Heart left ventricle (tissue), 16 donors: ENCODE data around the gene GGT5. TPM values are rescaled to one million over a fixed set of nuclear protein-coding genes. Genes with fewer than 3 reads are reported as not detected.
A peak's percentile ranks its signal among the peaks of the same experiment; 100 is the strongest.
"Not testable (repeated sequence)": the region's sequence is repeated elsewhere in the genome, so short reads cannot be mapped to it uniquely, and the experiment has no call there.

Experiments used
- ATAC-seq, 4 donors: fragments of 200-7000 bp; cut with Tn5 transposase; one replicate each; pipeline ENCODE4 v1.9.1; 2020 to 2022; ENCODE audit warnings: moderate library complexity in 4 of 4, mild to moderate bottlenecking in 3 of 4, moderate number of reproducible peaks in 1 of 4
- DNase-seq, 5 donors: peaks; one replicate each; pipeline ENCODE4 v3.0.0-alpha.2; 2020
- H3K27ac ChIP-seq, 12 donors: fragments of 200-600 bp; sonication (generic) in 4 of 12; one replicate each; pipeline versions ENCODE4 v1.5.0 to v1.8.0; 2016 to 2022; ENCODE audit warnings: mild to moderate bottlenecking in 2 of 12
- H3K27me3 ChIP-seq, 9 donors: fragments of 200-600 bp; sonication (generic) in 2 of 9; one replicate each; pipeline versions ENCODE4 v1.5.1 to v1.8.0; 2016 to 2022; ENCODE audit warnings: mild to moderate bottlenecking in 3 of 9
- H3K36me3 ChIP-seq, 9 donors: fragments of 200-600 bp; sonication (generic) in 2 of 9; one replicate each; pipeline versions ENCODE4 v1.5.0 to v1.8.0; 2018 to 2022; ENCODE audit warnings: mild to moderate bottlenecking in 2 of 9
- H3K4me1 ChIP-seq, 12 donors: fragments of 200-600 bp; sonication (generic) in 4 of 12; one replicate each; pipeline versions ENCODE4 v1.5.0 to v1.8.0; 2016 to 2022; ENCODE audit warnings: mild to moderate bottlenecking in 3 of 12
- H3K4me3 ChIP-seq, 12 donors: fragments of 200-600 bp; sonication (generic) in 4 of 12; one replicate each; pipeline versions ENCODE4 v1.5.0 to v1.8.0; 2017 to 2022; ENCODE audit warnings: mild to moderate bottlenecking in 9 of 12, moderate library complexity in 4 of 12
- H3K9me3 ChIP-seq, 12 donors: fragments of 200-600 bp; sonication (generic) in 4 of 12; one replicate each; pipeline versions ENCODE4 v1.5.0 to v1.8.0; 2016 to 2022; ENCODE audit warnings: mild to moderate bottlenecking in 1 of 12
- CTCF ChIP-seq, 12 donors: fragments of 200-600 bp; sonication (generic) in 4 of 12; IDR thresholded peaks; one replicate each; pipeline versions ENCODE4 v1.5.0 to v1.8.0; 2018 to 2022; ENCODE audit warnings: antibody characterized with exemption in 12 of 12, mild to moderate bottlenecking in 5 of 12
- POLR2A ChIP-seq, 2 donors: fragments of 450-650 bp; IDR thresholded peaks; one replicate each; pipeline ENCODE4 v1.6.1; 2017; ENCODE audit warnings: antibody characterized with exemption in 2 of 2, mild to moderate bottlenecking in 2 of 2, moderate library complexity in 2 of 2
- WGBS, 4 donors: extraction: QIAGEN DNeasy Blood & Tissue Kit in 2 of 4; methylation state at CpG; one replicate each; pipeline versions ENCODE4 v1.1.5 to v1.1.7; 2013 to 2018; 5-methylcytosine and 5-hydroxymethylcytosine counted together
- intact Hi-C, 10 donors: fragments of 100-400 bp; cut with DNase I; formaldehyde crosslinking; loops; one replicate each; pipeline versions ENCODE4 v1.11.1 to v1.14.2; 2022
- polyA plus RNA-seq, 2 donors: library from polyadenylated mRNA; stranded (reverse); fragments of 200-250 nt; gene quantifications; one replicate each; pipeline ENCODE4 v1.2.3, GENCODE V29; 2013
- total RNA-seq, 9 donors: library from RNA; depleted of rRNA in 2 of 9; stranded (reverse); fragments of >200 nt in 2 of 9; fragmentation: NEBNext Ultra II Directional in 3 of 9; extraction: Animal tissue kit (Norgen Biotek cat#: 25700) in 3 of 9; gene quantifications; one replicate each; pipeline versions ENCODE4 v1.1.0 to v1.2.4, GENCODE V29; 2016 to 2023
- donor health status: ischemic (EF 13 %, LVEDD 7.1; RV severe dilation, severe dysfunction).
- donor health status: healthy with polysubstance abuse.
- donor health status: DM: no; HTN: yes; CAD: no.
- donor health status: DM: no; HTN: no; CAD: no.
- donor health status: ischemic (EF 25% LVEDD 6.9; RV normal size, moderate dysfunction).
- donor health status: ischemic (EF 25% LVEDD 5.7; RV mildly dilated, moderate dysfunction).
- donor health status: healthy.
- donor health status: DM: yes; HTN: yes; CAD: no.
- donor health status: ischemic (EF 35%, LVEDD 5.7; RV mildly dilated, moderate dysfunction).
- donor health status: nonischemic (EF 11% LVEDD 7.7; RV severe dilation, severe dysfunction).
- donor health status: DM: yes; HTN: yes; CAD: no.
- donor health status: PGD.
- donor health status: ischemic (EF 29% LVEDD 5.4; RV normal size, mild dysfunction).
- donor health status: nonischemic (EF 23%, LVEDD 6.1; RV moderate dilation, normal function).

The GGT5 gene
- total and polyA plus RNA-seq, 11 donors = 6.1 to 71.5 (median 19.6) TPM

- TF ChIP-seq POLR2A (IDR thresholded peaks at IDR 0.05) = no peak
- TF ChIP-seq CTCF (IDR thresholded peaks at IDR 0.05) = no peak
- Histone ChIP-seq H3K27me3 (no peaks in the 10 kb centered on the region), H3K4me3 (peak overlapping the region in 3 of 12 donors; percentile 2 to 20 (median 11)), H3K9me3 (no peaks in the 10 kb centered on the region), H3K27ac (peak overlapping the region; percentile 48 to 89 (median 80)), H3K36me3 (no peaks in the 10 kb centered on the region), H3K4me1 (peaks cover 7 to 86% (median 64%) of the 10 kb centered on the region in 12 donors)
- peak in 2 of 4 donors; percentile 5 to 14 for ATAC-seq
- intact Hi-C loops = no loop called here
- WGBS, 4 donors = 11 to 19% (median 14%) methylated on average over 4 of the region's 4 CpGs
- DNase-seq = no peak
Observed at GRCh38 chr22:24289741-24290163, 44.9 kb upstream of the GGT5 start.

GRCh38 chr22:24289114-24289513 lies 44.2 kb upstream of the GGT5 start:
- H3K9me3 ChIP-seq = no peaks in the 10 kb centered on the region
- no peaks in the 10 kb centered on the region for H3K27me3 ChIP-seq
- DNase-seq (no peak), ATAC-seq (peak; percentile 48 to 70 (median 60))
- 1 to 16% (median 7%) methylated on average over 4 of the region's 4 CpGs for WGBS, 4 donors
- H3K4me3 ChIP-seq = peak overlapping the region in 3 of 12 donors; percentile 2 to 20 (median 11)
- H3K36me3 ChIP-seq = no peaks in the 10 kb centered on the region
- H3K4me1 ChIP-seq = peaks cover 7 to 83% (median 64%) of the 10 kb centered on the region in 12 donors
- peak overlapping the region; percentile 48 to 89 (median 80) for H3K27ac ChIP-seq
- intact Hi-C loops = no loop called here
- TF ChIP-seq POLR2A (IDR thresholded peaks at IDR 0.05) (no peak), CTCF (IDR thresholded peaks at IDR 0.05) (no peak)

- H3K27me3 ChIP-seq, H3K9me3 ChIP-seq, H3K36me3 ChIP-seq, H3K4me3 ChIP-seq, intact Hi-C loops, DNase-seq: not testable (repeated sequence)
- 58 to 75% (median 64%) methylated on average over 5 to 6 of the region's 6 CpGs for WGBS, 4 donors
- peak in 1 of 4 donors; percentile 14 for ATAC-seq
- Histone ChIP-seq H3K27ac (peak overlapping the region in 11 of 12 donors; percentile 24 to 89 (median 80)), H3K4me1 (peaks cover 7 to 84% (median 64%) of the 10 kb centered on the region in 12 donors)
Observed at GRCh38 chr22:24287801-24288200, 42.9 kb upstream of the GGT5 start.

- H3K9me3 ChIP-seq, intact Hi-C loops, DNase-seq, H3K4me3 ChIP-seq, H3K27me3 ChIP-seq, H3K36me3 ChIP-seq: not testable (repeated sequence)
- Histone ChIP-seq H3K4me1 (peaks cover 7 to 81% (median 63%) of the 10 kb centered on the region in 12 donors), H3K27ac (peak overlapping the region in 11 of 12 donors; percentile 24 to 89 (median 80))
- peak; percentile 27 to 62 (median 40) for ATAC-seq
- 49 to 79% (median 59%) methylated on average over 3 to 8 of the region's 9 CpGs for WGBS, 4 donors
Observed at GRCh38 chr22:24287212-24287611, 42.3 kb upstream of the GGT5 start.

GRCh38 chr22:24285245-24285644 lies 40.4 kb upstream of the GGT5 start:
- no peaks in the 10 kb centered on the region for H3K27me3 ChIP-seq
- intact Hi-C loops = no loop called here
- no peaks in the 10 kb centered on the region for H3K9me3 ChIP-seq
- 50 to 54% (median 52%) methylated on average over 4 of the region's 4 CpGs for WGBS, 4 donors
- H3K36me3 ChIP-seq = no peaks in the 10 kb centered on the region
- no peak for DNase-seq
- peak overlapping the region in 9 of 12 donors; percentile 1 to 86 (median 25) for H3K27ac ChIP-seq
- H3K4me3 ChIP-seq = no peak overlapping the region
- ATAC-seq = peak in 2 of 4 donors; percentile 28 to 31
- H3K4me1 ChIP-seq = peaks cover 4 to 70% (median 50%) of the 10 kb centered on the region in 12 donors
- no peak for TF ChIP-seq CTCF (IDR thresholded peaks at IDR 0.05)
- no peak for TF ChIP-seq POLR2A (IDR thresholded peaks at IDR 0.05)
